A549 (cell line): Measurements from ENCODE around the gene GNLY.

ENCODE experiments used
- CTCF ChIP-seq: fragments of >200 bp; sonication (Bioruptor Twin); formaldehyde crosslinking; IDR thresholded peaks from 3 replicates; pipeline ENCODE4 v1.5.1; 2016
- E2F6 ChIP-seq: IDR thresholded peaks from 2 replicates; pipeline ENCODE4 v1.6.1; 2012; ENCODE audit warnings: low read depth, borderline replicate concordance
- GATA3 ChIP-seq: IDR thresholded peaks from 2 replicates; pipeline ENCODE4 v1.6.1; 2012; ENCODE audit warnings: borderline replicate concordance
- JUNB ChIP-seq: fragments of >200 bp; sonication (Bioruptor Twin); formaldehyde crosslinking; IDR thresholded peaks from 2 replicates; pipeline ENCODE4 v1.6.1; 2016
- MAFK ChIP-seq: fragments of 450-650 bp; IDR thresholded peaks from 2 replicates; pipeline ENCODE4 v1.6.1; 2014; ENCODE audit not compliant: partially characterized antibody
- MYC ChIP-seq: IDR thresholded peaks from 2 replicates; pipeline ENCODE4 v1.6.1; 2012; ENCODE audit warnings: mild to moderate bottlenecking, inconsistent platforms, low read length, improper control_type of control experiment, borderline replicate concordance
- POLR2A ChIP-seq: IDR thresholded peaks from 2 replicates; pipeline ENCODE4 v1.6.1; 2012; ENCODE audit warnings: mild to moderate bottlenecking, low read length

- TF ChIP-seq CTCF (no peak), E2F6 (no peak), GATA3 (no peak), POLR2A (no peak), MAFK (no peak), MYC (no peak), JUNB (no peak)
Measured at GRCh38 chr2:85703329-85703728, 9.2 kb downstream of the GNLY start.
